Measurements from ENCODE around the gene EME1.

The EME1 gene

GRCh38 chr17:50379351-50380132 lies 6.5 kb downstream of the EME1 start:
- ATAC-seq (replicated peaks) (no peak), DNase-seq (no peak)
- Mint-ChIP-seq H3K36me3 (ENCODE audit: insufficient read depth) (peaks cover 38% of the 10 kb centered on the region), H3K27ac (no peak overlapping the region), H3K4me3 (no peak overlapping the region), H3K27me3 (no peaks in the 10 kb centered on the region), H3K4me1 (ENCODE audit: low read depth in 2 of 2) (peaks cover 0 to 8% of the 10 kb centered on the region in 2 donors), H3K9me3 (no peaks in the 10 kb centered on the region)

- H3K9me3 Mint-ChIP-seq, result no peaks in the 10 kb centered on the region
- peaks cover 0 to 8% of the 10 kb centered on the region in 2 donors for H3K4me1 Mint-ChIP-seq (ENCODE audit: low read depth in 2 of 2)
- H3K27me3 Mint-ChIP-seq, result no peaks in the 10 kb centered on the region
- no peak for DNase-seq
- no peak for ATAC-seq (replicated peaks)
- H3K27ac Mint-ChIP-seq, result no peak overlapping the region
- H3K36me3 Mint-ChIP-seq (ENCODE audit: insufficient read depth), result peaks cover 47% of the 10 kb centered on the region
- no peak overlapping the region for H3K4me3 Mint-ChIP-seq
Observed at GRCh38 chr17:50380369-50381259, 7.6 kb downstream of the EME1 start.

- H3K4me3 Mint-ChIP-seq, result no peak overlapping the region
- DNase-seq, result no peak
- peaks cover 54% of the 10 kb centered on the region for H3K36me3 Mint-ChIP-seq (ENCODE audit: insufficient read depth)
- no peak overlapping the region for H3K27ac Mint-ChIP-seq
- no peaks in the 10 kb centered on the region for H3K9me3 Mint-ChIP-seq
- ATAC-seq (replicated peaks), result no peak
- H3K4me1 Mint-ChIP-seq (ENCODE audit: low read depth in 2 of 2), result peaks cover 0 to 8% of the 10 kb centered on the region in 2 donors
- H3K27me3 Mint-ChIP-seq, result no peaks in the 10 kb centered on the region
Observed at GRCh38 chr17:50381260-50381815, 8.3 kb downstream of the EME1 start.

- ATAC-seq (replicated peaks), result no peak
- no peaks in the 10 kb centered on the region for H3K9me3 Mint-ChIP-seq
- H3K27ac Mint-ChIP-seq, result no peak overlapping the region
- DNase-seq, result no peak
- H3K4me1 Mint-ChIP-seq (ENCODE audit: low read depth in 2 of 2), result peaks cover 0 to 8% of the 10 kb centered on the region in 2 donors
- no peak overlapping the region for H3K4me3 Mint-ChIP-seq
- H3K27me3 Mint-ChIP-seq, result no peaks in the 10 kb centered on the region
- H3K36me3 Mint-ChIP-seq (ENCODE audit: insufficient read depth), result peaks cover 60% of the 10 kb centered on the region
Observed at GRCh38 chr17:50381920-50382319, 8.9 kb downstream of the EME1 start.

GRCh38 chr17:50382931-50383330 lies 9.9 kb downstream of the EME1 start:
- no peaks in the 10 kb centered on the region for H3K9me3 Mint-ChIP-seq
- peaks cover 5 to 9% of the 10 kb centered on the region in 2 donors for H3K4me1 Mint-ChIP-seq (ENCODE audit: low read depth in 2 of 2)
- H3K4me3 Mint-ChIP-seq, result no peak overlapping the region
- H3K27me3 Mint-ChIP-seq, result no peaks in the 10 kb centered on the region
- no peak for DNase-seq
- no peak for ATAC-seq (replicated peaks)
- peaks cover 68% of the 10 kb centered on the region for H3K36me3 Mint-ChIP-seq (ENCODE audit: insufficient read depth)
- no peak overlapping the region for H3K27ac Mint-ChIP-seq

- no peak overlapping the region for H3K4me3 Mint-ChIP-seq
- no peak overlapping the region for H3K27ac Mint-ChIP-seq
- no peaks in the 10 kb centered on the region for H3K9me3 Mint-ChIP-seq
- DNase-seq (no peak), ATAC-seq (replicated peaks) (no peak)
- peaks cover 7 to 10% of the 10 kb centered on the region in 2 donors for H3K4me1 Mint-ChIP-seq (ENCODE audit: low read depth in 2 of 2)
- H3K36me3 Mint-ChIP-seq (ENCODE audit: insufficient read depth), result peaks cover 95% of the 10 kb centered on the region
- H3K27me3 Mint-ChIP-seq, result no peaks in the 10 kb centered on the region
Observed at GRCh38 chr17:50386510-50386909, 13.5 kb downstream of the EME1 start.

- H3K36me3 Mint-ChIP-seq (ENCODE audit: insufficient read depth), result peaks cover 94% of the 10 kb centered on the region
- no peak overlapping the region for H3K27ac Mint-ChIP-seq
- H3K27me3 Mint-ChIP-seq, result no peaks in the 10 kb centered on the region
- H3K4me3 Mint-ChIP-seq, result no peak overlapping the region
- H3K9me3 Mint-ChIP-seq, result no peaks in the 10 kb centered on the region
- ATAC-seq (replicated peaks) (no peak), DNase-seq (no peak)
- peaks cover 12 to 14% of the 10 kb centered on the region in 2 donors for H3K4me1 Mint-ChIP-seq (ENCODE audit: low read depth in 2 of 2)
Observed at GRCh38 chr17:50388728-50389127, 15.7 kb downstream of the EME1 start.

GRCh38 chr17:50389534-50389933 lies 16.5 kb downstream of the EME1 start:
- H3K4me1 Mint-ChIP-seq (ENCODE audit: low read depth in 2 of 2), result peaks cover 18 to 19% of the 10 kb centered on the region in 2 donors
- no peak for ATAC-seq (replicated peaks)
- no peaks in the 10 kb centered on the region for H3K27me3 Mint-ChIP-seq
- no peaks in the 10 kb centered on the region for H3K9me3 Mint-ChIP-seq
- no peak for DNase-seq
- peak overlapping the region in 1 of 2 donors; percentile 80 for H3K27ac Mint-ChIP-seq
- no peak overlapping the region for H3K4me3 Mint-ChIP-seq
- H3K36me3 Mint-ChIP-seq (ENCODE audit: insufficient read depth), result peaks cover 91% of the 10 kb centered on the region

GRCh38 chr17:50392621-50393020 lies 19.6 kb downstream of the EME1 start:
- DNase-seq (no peak), ATAC-seq (replicated peaks) (no peak)
- peaks cover 78% of the 10 kb centered on the region for H3K36me3 Mint-ChIP-seq (ENCODE audit: insufficient read depth)
- no peak overlapping the region for H3K4me3 Mint-ChIP-seq
- peaks cover 32 to 39% of the 10 kb centered on the region in 2 donors for H3K4me1 Mint-ChIP-seq (ENCODE audit: low read depth in 2 of 2)
- H3K27ac Mint-ChIP-seq, result no peak overlapping the region
- H3K27me3 Mint-ChIP-seq, result no peaks in the 10 kb centered on the region
- H3K9me3 Mint-ChIP-seq, result no peaks in the 10 kb centered on the region

- H3K4me1 Mint-ChIP-seq (ENCODE audit: low read depth in 2 of 2), result peaks cover 33 to 39% of the 10 kb centered on the region in 2 donors
- H3K27me3 Mint-ChIP-seq, result no peaks in the 10 kb centered on the region
- H3K27ac Mint-ChIP-seq, result peak overlapping the region; percentile 41 to 78
- ATAC-seq (replicated peaks) (no peak), DNase-seq (no peak)
- H3K4me3 Mint-ChIP-seq, result no peak overlapping the region
- no peaks in the 10 kb centered on the region for H3K9me3 Mint-ChIP-seq
- peaks cover 74% of the 10 kb centered on the region for H3K36me3 Mint-ChIP-seq (ENCODE audit: insufficient read depth)
Observed at GRCh38 chr17:50393700-50394099, 20.7 kb downstream of the EME1 start.

GRCh38 chr17:50394711-50395110 lies 21.7 kb downstream of the EME1 start:
- Mint-ChIP-seq H3K4me1 (ENCODE audit: low read depth in 2 of 2) (peaks cover 32 to 39% of the 10 kb centered on the region in 2 donors), H3K27ac (peak overlapping the region; percentile 53 to 97), H3K27me3 (no peaks in the 10 kb centered on the region), H3K9me3 (no peaks in the 10 kb centered on the region), H3K36me3 (ENCODE audit: insufficient read depth) (peaks cover 64% of the 10 kb centered on the region), H3K4me3 (peak overlapping the region in 1 of 2 donors; percentile 91)
- DNase-seq (no peak), ATAC-seq (replicated peaks) (no peak)

GRCh38 chr17:50396261-50397110 lies 23.5 kb downstream of the EME1 start:
- Mint-ChIP-seq H3K4me1 (ENCODE audit: low read depth in 2 of 2) (peaks cover 32 to 39% of the 10 kb centered on the region in 2 donors), H3K27ac (peak overlapping the region; percentile 94 to 97), H3K4me3 (peak overlapping the region; percentile 91 to 94), H3K36me3 (ENCODE audit: insufficient read depth) (peaks cover 48% of the 10 kb centered on the region), H3K9me3 (no peaks in the 10 kb centered on the region), H3K27me3 (peaks cover 0 to under 1% of the 10 kb centered on the region in 2 donors)
- DNase-seq, result peak in 2 of 3 experiments; percentile 9 to 16
- no peak for ATAC-seq (replicated peaks)
